Skeletal muscle cell (primary cell): Measurements from ENCODE around the gene CDC42EP4.
"Not testable (repeated sequence)": the region's sequence is repeated elsewhere in the genome, so short reads cannot be mapped to it uniquely, and the experiment has no call there.

ENCODE experiments used
- DNase-seq: peaks from one replicate; pipeline ENCODE4 v3.0.0-alpha.2; 2010; ENCODE audit warnings: low read depth
- H3K4me3 ChIP-seq: 2 replicates; pipeline ENCODE4 v1.5.1; 2011; ENCODE audit warnings: low read depth, mild to moderate bottlenecking, control low read depth, low read length, moderate library complexity

Gene CDC42EP4

DNA sequence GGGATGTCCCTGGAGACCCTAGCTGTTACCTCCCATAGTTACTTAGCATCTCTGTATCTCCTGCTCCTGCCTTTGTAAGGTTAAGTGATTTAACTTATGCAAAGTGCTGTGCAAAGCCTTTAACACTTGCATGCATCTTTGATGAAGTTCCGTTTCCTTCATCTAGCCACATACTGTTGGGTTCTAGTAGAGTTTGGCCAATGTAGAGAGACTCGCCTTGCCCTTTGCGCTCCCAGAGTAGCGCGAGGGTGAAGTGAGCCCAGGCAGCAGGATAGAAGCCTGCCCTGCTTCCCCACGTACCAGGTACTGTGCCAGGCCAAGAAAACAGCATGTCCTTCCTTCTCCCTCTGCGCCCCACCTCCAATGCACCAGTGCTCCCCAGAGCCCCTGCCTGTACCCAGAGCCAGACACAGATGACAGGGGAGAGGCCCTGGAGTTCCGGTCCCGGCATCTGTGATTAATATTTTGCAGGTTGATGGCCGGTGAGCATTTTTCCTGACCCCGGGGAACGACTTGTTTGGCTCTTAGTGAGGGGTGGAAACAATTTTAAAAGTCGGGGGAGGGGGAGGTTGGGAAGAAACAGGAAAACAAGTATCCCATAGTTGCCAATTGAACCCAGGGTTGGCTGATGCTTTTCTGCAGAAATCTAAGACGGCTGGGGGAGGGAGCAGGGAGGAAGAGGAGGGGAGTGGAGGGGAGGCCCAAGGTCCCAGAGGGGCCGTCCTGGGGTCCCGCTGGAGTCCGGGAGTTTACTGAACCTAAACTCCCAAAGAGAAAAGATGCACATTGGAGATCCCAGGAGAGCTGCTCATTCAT, 13.1 kb upstream of the CDC42EP4 start:
- no peak for DNase-seq
- H3K4me3 ChIP-seq: no peak overlapping the region

- DNase-seq: no peak
- H3K4me3 ChIP-seq: no peak overlapping the region
Measured at GRCh38 chr17:73324160-73324475, 12.3 kb upstream of the CDC42EP4 start.

GRCh38 chr17:73323409-73324159, 11.8 kb upstream of the CDC42EP4 start:
- DNase-seq: no peak

GRCh38 chr17:73320601-73321264, 8.9 kb upstream of the CDC42EP4 start:
- H3K4me3 ChIP-seq: no peak overlapping the region
- DNase-seq: no peak

More at GRCh38 chr17:73323409-73324159, 11.8 kb upstream of the CDC42EP4 start:
- no peak overlapping the region for H3K4me3 ChIP-seq

DNA sequence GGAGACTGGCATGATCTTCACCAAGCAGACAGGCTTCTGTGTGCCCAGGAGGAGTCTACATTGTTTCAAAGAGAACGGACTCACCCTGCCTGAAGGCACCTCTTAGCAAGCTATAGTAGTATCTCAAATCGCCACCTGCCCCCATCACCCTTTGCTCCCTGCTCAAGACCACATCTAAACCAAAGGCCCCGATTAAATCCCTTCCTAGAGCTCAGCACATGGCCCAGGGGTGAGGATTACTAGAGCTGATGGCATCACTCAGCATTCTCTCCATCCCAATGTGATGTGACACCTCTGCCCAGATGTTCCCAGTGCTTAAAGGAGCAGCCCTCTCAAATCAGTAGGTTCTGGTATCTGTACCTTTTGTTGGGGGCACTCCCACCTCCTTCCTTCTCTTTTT, 8.0 kb upstream of the CDC42EP4 start:
- no peak for DNase-seq
- H3K4me3 ChIP-seq: no peak overlapping the region

- no peak for DNase-seq
- H3K4me3 ChIP-seq: no peak overlapping the region
Measured at GRCh38 chr17:73318836-73319235, 7.0 kb upstream of the CDC42EP4 start.

- no peak overlapping the region for H3K4me3 ChIP-seq
Measured at GRCh38 chr17:73318427-73318813, 6.6 kb upstream of the CDC42EP4 start.

GRCh38 chr17:73317513-73318426, 6.0 kb upstream of the CDC42EP4 start:
- H3K4me3 ChIP-seq: no peak overlapping the region
- DNase-seq: no peak

More at GRCh38 chr17:73318427-73318813, 6.6 kb upstream of the CDC42EP4 start:
- no peak for DNase-seq

GRCh38 chr17:73316919-73317505, 5.2 kb upstream of the CDC42EP4 start:
- H3K4me3 ChIP-seq: no peak overlapping the region
- no peak for DNase-seq

DNA sequence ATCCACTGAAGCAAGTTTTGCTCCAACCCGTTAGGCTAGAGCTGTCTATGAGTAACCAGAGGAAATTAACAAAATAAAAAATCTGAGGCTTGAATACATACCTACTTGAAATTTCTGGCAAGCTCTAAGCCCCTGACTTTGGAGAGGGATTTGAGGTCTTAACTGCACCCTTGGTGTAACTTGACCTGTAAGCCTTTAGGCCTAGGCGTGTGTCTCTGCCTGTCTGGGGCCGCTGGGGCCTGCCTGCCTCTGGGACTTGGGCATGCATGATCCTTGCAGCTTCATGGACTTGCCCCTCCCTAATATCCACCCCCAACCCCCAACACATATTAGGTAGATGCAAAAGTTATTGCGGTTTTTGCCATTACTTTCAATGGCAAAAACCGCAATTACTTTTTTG, 3.7 kb upstream of the CDC42EP4 start:
- DNase-seq: no peak

DNA sequence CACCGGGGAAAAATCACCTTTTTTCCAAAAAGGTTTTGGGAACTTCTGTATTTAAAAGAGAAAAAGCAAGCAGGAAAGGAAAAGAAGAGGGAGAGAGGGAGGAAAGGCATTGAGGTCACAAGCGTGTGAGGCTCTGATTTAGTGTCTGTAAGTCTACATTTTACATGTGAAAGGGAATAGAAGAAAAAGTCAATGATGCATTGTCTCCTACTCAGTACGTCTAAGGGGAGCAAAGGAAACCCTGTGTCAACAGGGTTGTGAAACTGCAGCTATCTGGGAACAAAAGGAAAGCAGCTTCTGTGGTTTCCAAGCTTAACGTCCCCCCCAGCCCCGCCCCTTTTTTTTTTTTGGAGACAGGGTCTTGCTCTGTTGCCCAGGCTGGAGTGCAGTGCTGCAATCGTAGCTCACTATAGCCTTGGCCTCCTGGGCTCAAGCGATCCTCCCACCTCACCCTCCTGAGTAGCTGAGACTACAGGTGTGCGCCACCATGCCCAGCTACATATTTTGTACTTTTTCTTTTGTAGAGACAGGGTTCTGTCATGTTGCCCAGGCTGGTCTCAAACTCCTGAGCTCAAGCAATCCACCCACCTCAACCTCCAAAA, 1.8 kb upstream of the CDC42EP4 start:
- H3K4me3 ChIP-seq: no peak overlapping the region

More for the DNA sequence above, 3.7 kb upstream of the CDC42EP4 start:
- no peak overlapping the region for H3K4me3 ChIP-seq

DNA sequence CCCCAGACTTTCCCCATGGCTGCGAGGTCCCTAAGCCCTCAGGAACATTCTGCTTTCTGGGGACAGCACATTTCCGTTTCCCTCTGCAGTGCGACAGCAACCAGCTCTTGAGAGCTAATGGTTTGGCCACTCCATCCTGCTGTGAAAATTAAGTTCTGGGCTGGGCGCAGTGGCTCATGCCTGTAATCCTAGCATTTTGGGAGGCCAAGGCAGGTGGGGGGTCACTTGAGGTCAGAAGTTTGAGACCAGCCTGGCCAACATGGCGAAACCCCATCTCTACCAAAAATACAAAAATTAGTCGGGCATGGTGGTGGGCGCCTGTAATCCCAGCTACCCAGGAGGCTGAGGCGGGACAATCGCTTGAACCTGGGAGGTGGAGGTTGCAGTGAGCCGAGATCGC, 1.1 kb upstream of the CDC42EP4 start:
- H3K4me3 ChIP-seq: not testable (repeated sequence)

More for the DNA sequence above, 1.8 kb upstream of the CDC42EP4 start:
- DNase-seq: no peak

DNA sequence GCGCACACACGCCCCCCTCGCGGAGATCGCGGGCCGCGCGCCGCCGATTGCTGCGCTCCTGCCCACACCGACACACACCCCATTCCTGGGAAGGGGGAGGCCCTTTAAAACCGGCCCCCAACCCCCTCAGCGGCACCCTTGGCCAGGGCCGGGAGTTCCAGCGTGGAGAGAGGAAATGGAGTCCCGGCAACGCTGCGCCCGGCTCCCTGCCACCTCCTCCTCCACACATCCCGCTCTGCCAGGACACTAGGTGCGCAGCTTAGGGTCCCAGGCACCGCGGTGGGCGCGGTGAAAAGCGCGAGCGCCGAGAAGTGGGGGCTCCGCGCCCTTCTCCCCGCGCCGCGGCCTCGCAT, 397 bp downstream of the CDC42EP4 start:
- H3K4me3 ChIP-seq: peak overlapping the region; percentile 98
- no peak for DNase-seq

More for the DNA sequence above, 1.1 kb upstream of the CDC42EP4 start:
- DNase-seq: not testable (repeated sequence)

DNA sequence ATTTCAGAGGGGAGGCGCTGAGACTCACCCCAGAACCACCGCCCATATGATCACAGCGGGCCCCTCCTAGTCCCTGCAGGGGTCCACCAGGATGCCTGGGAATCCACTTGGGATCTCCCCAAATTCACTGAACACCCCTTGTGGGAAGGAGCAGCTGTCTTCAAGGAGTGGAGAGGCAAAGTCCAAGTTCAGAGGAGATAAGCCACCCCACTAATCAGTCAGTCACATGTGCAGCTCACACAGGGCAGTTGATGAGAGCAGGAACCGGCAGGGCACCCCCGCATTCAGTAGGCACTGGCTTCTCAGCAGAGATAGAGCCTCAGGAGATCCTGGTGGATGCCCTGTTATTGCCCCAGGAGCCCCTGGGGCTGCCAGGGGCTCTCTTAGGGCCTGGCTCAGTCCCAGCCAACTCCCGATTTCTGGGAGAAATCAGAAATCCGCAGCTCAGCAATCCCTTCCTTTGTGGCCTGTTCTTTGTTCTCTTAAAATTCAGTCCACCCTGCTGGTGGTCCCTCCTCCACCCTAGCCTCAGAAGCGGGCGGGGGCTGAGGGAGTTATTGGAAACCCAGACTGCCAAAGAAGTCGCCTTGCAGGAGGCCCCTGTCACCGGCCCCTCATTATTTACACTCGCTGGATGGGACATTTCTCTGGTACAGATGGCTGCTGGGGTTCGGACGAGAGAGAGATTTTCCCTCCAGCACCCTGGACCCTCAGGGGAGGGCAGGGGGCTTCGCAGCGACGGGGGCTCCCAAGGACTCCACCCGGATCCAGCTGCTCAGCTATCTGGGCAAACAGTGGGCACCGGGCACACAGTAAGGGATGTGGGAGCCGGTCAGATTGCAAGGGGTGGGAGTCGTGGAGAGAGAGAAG, 1.8 kb downstream of the CDC42EP4 start:
- DNase-seq: no peak
- H3K4me3 ChIP-seq: peak overlapping the region; percentile 98

DNA sequence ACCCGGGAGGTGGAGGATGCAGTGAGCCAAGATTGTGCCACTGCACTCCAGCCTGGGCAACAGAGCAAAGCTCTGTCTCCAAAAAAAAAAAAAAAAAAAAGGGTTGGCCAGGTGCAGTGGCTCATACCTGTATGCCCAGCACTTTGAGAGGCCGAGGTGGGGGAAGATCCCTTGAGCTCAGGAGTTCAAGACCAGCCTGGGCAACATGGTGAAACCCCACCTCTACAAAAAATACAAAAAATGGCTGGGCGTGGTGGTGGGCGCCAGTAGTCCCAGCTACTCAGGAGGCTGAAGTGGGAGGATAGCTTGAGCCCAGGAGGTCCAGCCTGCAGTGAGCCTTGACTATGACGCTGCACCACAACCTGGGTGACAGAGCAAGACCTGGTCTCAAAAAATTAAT, 2.8 kb downstream of the CDC42EP4 start:
- H3K4me3 ChIP-seq, DNase-seq: not testable (repeated sequence)

DNA sequence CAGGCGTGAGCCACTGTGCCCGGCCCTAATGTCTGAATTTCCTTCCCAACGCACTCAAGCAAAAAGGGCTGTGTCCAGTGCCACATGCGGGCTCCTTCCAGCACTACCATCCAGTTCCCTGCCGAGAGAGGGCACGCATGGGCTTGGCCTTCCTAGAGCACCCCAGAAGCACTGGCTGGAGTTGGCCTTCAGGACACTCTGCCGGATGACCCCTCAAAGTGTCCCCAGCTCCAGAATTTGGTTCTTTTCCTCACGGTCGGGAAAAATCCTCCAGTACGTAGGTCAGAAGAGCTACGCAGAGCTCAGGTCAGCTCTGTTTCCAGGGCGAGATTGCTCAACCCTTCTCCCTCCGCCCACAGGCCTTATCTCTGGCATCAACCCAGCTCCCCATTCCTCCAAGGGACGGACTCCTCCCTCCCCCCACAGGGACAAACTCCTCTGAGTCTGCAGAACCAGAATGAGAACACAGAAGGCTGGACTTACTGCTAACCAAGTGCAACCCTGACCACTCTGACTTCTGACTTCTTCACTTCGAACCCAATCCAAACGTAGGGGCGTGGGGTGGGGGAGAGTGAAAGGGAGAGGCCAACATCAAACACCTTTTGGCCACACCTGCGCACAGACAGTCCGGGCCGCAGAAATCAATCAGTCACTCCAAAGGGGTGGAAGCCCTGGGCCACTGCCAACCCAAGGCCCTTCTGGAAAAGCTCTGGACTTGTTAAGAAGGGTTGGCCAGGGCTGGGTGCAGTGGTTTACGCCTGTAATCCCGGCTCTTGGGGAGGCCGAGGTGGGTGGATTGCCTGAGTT, 3.6 kb downstream of the CDC42EP4 start:
- peak overlapping the region; percentile 9 for H3K4me3 ChIP-seq
- no peak for DNase-seq

DNA sequence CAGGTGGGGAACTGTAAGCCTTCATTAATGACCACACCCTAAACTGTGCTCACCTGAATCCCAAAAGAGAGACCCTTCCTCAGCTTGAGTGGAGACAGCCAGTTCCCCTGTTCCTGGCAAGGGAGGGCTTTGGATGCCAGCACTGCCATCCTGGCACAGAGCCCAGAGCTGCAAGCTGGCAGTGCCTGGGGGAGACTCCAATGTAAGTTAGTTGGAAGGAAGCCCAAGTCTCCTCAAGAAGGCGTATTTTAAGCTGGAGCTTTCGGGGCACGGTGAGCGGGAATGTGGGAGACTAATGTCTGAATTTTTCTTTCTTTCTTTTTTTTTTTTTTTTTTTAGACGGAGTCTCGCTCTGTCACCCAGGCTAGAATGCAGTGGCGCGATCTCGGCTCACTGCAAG, 4.7 kb downstream of the CDC42EP4 start:
- no peak for DNase-seq
- H3K4me3 ChIP-seq: no peak overlapping the region
